Neuronal stem cell (in vitro differentiated cells): ENCODE measurements around the gene MALRD1.

ENCODE experiments used
- DNase-seq: peaks from one replicate; pipeline ENCODE4 v3.0.0-alpha.2; 2013; ENCODE audit warnings: low spot score
- H2AFZ ChIP-seq: one replicate; pipeline ENCODE4 v1.6.1; 2013; ENCODE audit warnings: mild to moderate bottlenecking, low read length, inconsistent platforms
- H2AK5ac ChIP-seq: 2 replicates; pipeline ENCODE4 v1.6.1; 2013; ENCODE audit warnings: low read depth, mild to moderate bottlenecking, inconsistent platforms, low read length, moderate library complexity, mixed read lengths
- H2BK120ac ChIP-seq: 2 replicates; pipeline ENCODE4 v1.6.1; 2013; ENCODE audit warnings: low read depth, mild to moderate bottlenecking, inconsistent platforms, low read length, moderate library complexity, mixed read lengths
- H2BK12ac ChIP-seq: one replicate; pipeline ENCODE4 v1.6.1; 2013; ENCODE audit warnings: low read length, inconsistent platforms
- H2BK15ac ChIP-seq: 2 replicates; pipeline ENCODE4 v1.6.1; 2013; ENCODE audit warnings: mild to moderate bottlenecking, low read length, inconsistent platforms, mixed read lengths
- H2BK5ac ChIP-seq: one replicate; pipeline ENCODE4 v1.6.1; 2013; ENCODE audit warnings: inconsistent platforms, mild to moderate bottlenecking, low read length, moderate library complexity
- H3K14ac ChIP-seq: one replicate; pipeline ENCODE4 v1.6.1; 2013; ENCODE audit warnings: low read length, inconsistent platforms
- H3K18ac ChIP-seq: 2 replicates; pipeline ENCODE4 v1.6.1; 2013; ENCODE audit warnings: low read length, inconsistent platforms
- H3K23ac ChIP-seq: 2 replicates; pipeline ENCODE4 v1.6.1; 2013; ENCODE audit warnings: low read depth, mild to moderate bottlenecking, mixed read lengths, low read length, inconsistent platforms; ENCODE audit not compliant: poor library complexity
- H3K27ac ChIP-seq: replicated peaks from 3 replicates; pipeline ENCODE4 v1.5.1; 2013; ENCODE audit warnings: low read length, inconsistent platforms
- H3K27me3 ChIP-seq, 3 experiments: 2 replicates each; pipeline ENCODE4 v1.6.1; 2013; ENCODE audit warnings: low read length in 3 of 3, mild to moderate bottlenecking in 2 of 3, inconsistent platforms in 1 of 3, low read depth in 1 of 3, mixed read lengths in 1 of 3, moderate library complexity in 1 of 3; ENCODE audit not compliant: control insufficient read depth in 3 of 3, insufficient read depth in 3 of 3
- H3K36me3 ChIP-seq, 2 donors: replicated peaks in 1 of 2; 2 replicates each; pipeline ENCODE4 v1.6.1; 2013; ENCODE audit warnings: low read length in 2 of 2; ENCODE audit not compliant: control insufficient read depth in 2 of 2, insufficient read depth in 2 of 2
- H3K4ac ChIP-seq: 2 replicates; pipeline ENCODE4 v1.6.1; 2013; ENCODE audit warnings: inconsistent platforms, mild to moderate bottlenecking, low read length, moderate library complexity
- H3K4me1 ChIP-seq, 2 donors: 1 replicate in 1 of 2; 2 replicates in 1 of 2; pipeline ENCODE4 v1.6.1; 2013; ENCODE audit warnings: low read length in 2 of 2, low read depth in 1 of 2; ENCODE audit not compliant: control insufficient read depth in 2 of 2, insufficient read depth in 1 of 2
- H3K4me2 ChIP-seq: one replicate; pipeline ENCODE4 v1.6.1; 2013; ENCODE audit warnings: mild to moderate bottlenecking, low read length, inconsistent platforms; ENCODE audit not compliant: insufficient read depth, poor library complexity, severe bottlenecking
- H3K4me3 ChIP-seq, 2 donors: 2 replicates each; pipeline ENCODE4 v1.5.1; 2013; ENCODE audit warnings: low read length in 2 of 2, mild to moderate bottlenecking in 2 of 2, inconsistent platforms in 1 of 2, moderate library complexity in 1 of 2
- H3K79me1 ChIP-seq: one replicate; pipeline ENCODE4 v1.6.1; 2013; ENCODE audit warnings: low read depth, mild to moderate bottlenecking, inconsistent platforms, low read length, moderate library complexity
- H3K9ac ChIP-seq: one replicate; pipeline ENCODE4 v1.6.1; 2013; ENCODE audit warnings: mild to moderate bottlenecking, low read depth, low read length, inconsistent platforms; ENCODE audit not compliant: poor library complexity
- H3K9me3 ChIP-seq, 2 donors: replicated peaks in 1 of 2; 2 replicates each; pipeline versions ENCODE3 to v1.6.1; 2013; ENCODE audit warnings: low read length in 2 of 2, mild to moderate bottlenecking in 2 of 2, inconsistent platforms in 1 of 2, low read depth in 1 of 2, mixed read lengths in 1 of 2, moderate library complexity in 1 of 2; ENCODE audit not compliant: control insufficient read depth in 2 of 2, insufficient read depth in 1 of 2
- H4K8ac ChIP-seq: one replicate; pipeline ENCODE4 v1.6.1; 2013; ENCODE audit warnings: low read depth, mild to moderate bottlenecking, inconsistent platforms, low read length, moderate library complexity
- H4K91ac ChIP-seq: one replicate; pipeline ENCODE4 v1.6.1; 2013; ENCODE audit warnings: low read length, low read depth, mild to moderate bottlenecking, inconsistent platforms; ENCODE audit not compliant: poor library complexity
- WGBS, 2 donors: extraction: QIAGEN DNeasy Blood & Tissue Kit; methylation state at CpG; one replicate each; pipeline ENCODE4 v1.1.7; 2013; ENCODE audit warnings: missing lambda C conversion rate in 2 of 2, mixed read lengths in 1 of 2; ENCODE audit not compliant: insufficient read length in 2 of 2, insufficient replicate concordance in 1 of 2; ENCODE audit errors: extremely low coverage in 2 of 2; 5-methylcytosine and 5-hydroxymethylcytosine counted together

The MALRD1 gene

DNA sequence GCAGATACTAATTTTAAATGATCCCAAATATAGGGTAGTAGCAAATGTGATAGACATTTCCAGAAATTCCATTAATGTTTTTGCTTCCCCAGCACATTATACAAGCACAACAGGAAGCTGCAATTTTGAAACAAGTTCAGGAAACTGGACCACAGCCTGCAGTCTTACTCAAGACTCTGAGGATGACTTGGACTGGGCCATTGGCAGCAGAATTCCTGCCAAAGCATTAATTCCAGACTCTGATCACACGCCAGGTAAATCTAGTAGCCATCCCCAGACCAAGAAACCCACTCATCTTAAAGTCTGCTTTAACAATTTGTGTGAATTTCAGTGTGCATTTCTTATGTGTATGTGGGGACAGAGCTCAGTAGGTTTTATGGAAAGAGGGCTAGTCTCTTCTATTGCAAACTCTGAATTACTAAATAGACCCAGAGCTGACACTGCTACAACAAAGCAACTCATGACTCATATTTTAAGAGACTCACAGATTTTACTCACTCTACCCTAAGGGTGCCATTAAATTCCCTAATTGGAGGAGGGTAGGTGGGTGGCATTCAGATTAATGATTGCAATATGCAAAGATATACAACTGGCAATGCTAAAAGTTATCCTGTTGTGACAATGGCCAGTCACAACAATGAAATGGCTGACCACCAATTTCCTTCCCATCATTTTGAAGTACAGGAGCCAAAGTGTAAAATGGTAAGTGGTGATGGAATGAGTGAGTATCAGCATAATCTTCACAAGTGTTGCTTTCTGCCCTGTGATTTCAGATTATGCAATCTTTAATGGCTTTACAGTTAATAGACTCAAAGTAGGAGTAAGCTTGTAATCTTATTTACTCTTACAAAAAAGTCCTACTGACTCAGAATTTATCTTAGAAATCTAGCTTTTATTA, 450.0 kb downstream of the MALRD1 start:
- WGBS, 2 donors, result no CpG with 5 or more reads among the region's 1 CpG
- peaks cover 0 to 2% of the 10 kb centered on the region in 2 donors for H3K36me3 ChIP-seq
- peaks cover 0 to 2% of the 10 kb centered on the region in 2 donors for H3K9me3 ChIP-seq
- H3K4me1 ChIP-seq, result no peaks in the 10 kb centered on the region
- H4K91ac ChIP-seq, result no peak overlapping the region
- H2AFZ ChIP-seq, result no peak overlapping the region
- no peak overlapping the region for H2AK5ac ChIP-seq
- H3K14ac ChIP-seq, result no peak overlapping the region
- H3K27ac ChIP-seq, result no peak overlapping the region
- H3K9ac ChIP-seq, result no peak overlapping the region
- no peaks in the 10 kb centered on the region for H3K27me3 ChIP-seq
- no peak overlapping the region for H2BK12ac ChIP-seq
- no peak overlapping the region for H3K23ac ChIP-seq
- H3K4me2 ChIP-seq, result no peak overlapping the region
- no peak for DNase-seq
- H4K8ac ChIP-seq, result no peak overlapping the region
- no peak overlapping the region for H3K4ac ChIP-seq
- no peak overlapping the region for H2BK120ac ChIP-seq
- H2BK15ac ChIP-seq, result no peak overlapping the region
- H2BK5ac ChIP-seq, result no peak overlapping the region
- H3K18ac ChIP-seq, result no peak overlapping the region
- no peak overlapping the region for H3K4me3 ChIP-seq
- no peaks in the 10 kb centered on the region for H3K79me1 ChIP-seq

DNA sequence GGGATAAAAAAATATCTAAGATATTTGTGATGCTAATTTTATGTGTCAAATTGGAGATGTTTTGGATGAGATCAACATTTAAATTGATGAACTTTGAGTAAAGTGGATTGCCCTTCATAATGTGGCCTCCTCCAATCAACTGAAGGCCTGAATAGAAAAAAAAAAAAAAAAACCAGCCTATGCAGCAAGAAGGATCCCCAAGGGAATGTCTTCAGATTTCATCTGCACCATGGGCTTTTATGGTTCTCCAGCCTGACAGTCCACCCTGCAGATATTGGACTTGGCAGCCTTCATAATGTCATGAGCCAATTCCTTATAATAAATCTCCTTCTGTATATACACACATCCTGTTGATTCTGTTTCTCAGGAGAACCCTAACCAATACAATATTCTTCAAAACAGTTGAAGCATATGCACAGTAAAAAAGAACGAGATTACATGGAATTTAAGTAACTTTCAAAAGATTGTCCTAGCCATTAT, 450.7 kb downstream of the MALRD1 start:
- H3K27ac ChIP-seq, result no peak overlapping the region
- H2BK12ac ChIP-seq, result no peak overlapping the region
- no peak overlapping the region for H2AK5ac ChIP-seq
- no peak overlapping the region for H2BK15ac ChIP-seq
- no CpG with 5 or more reads among the region's 1 CpG for WGBS, 2 donors
- DNase-seq, result no peak
- no peak overlapping the region for H3K23ac ChIP-seq
- no peak overlapping the region for H4K8ac ChIP-seq
- H2AFZ ChIP-seq, result no peak overlapping the region
- H3K27me3 ChIP-seq, result no peaks in the 10 kb centered on the region
- H3K4me3 ChIP-seq, result no peak overlapping the region
- H3K4me2 ChIP-seq, result no peak overlapping the region
- H3K9ac ChIP-seq, result no peak overlapping the region
- H2BK120ac ChIP-seq, result no peak overlapping the region
- H2BK5ac ChIP-seq, result no peak overlapping the region
- H3K36me3 ChIP-seq, result no peaks in the 10 kb centered on the region
- no peak overlapping the region for H4K91ac ChIP-seq
- H3K18ac ChIP-seq, result no peak overlapping the region
- no peak overlapping the region for H3K4ac ChIP-seq
- H3K14ac ChIP-seq, result no peak overlapping the region
- no peaks in the 10 kb centered on the region for H3K4me1 ChIP-seq
- no peaks in the 10 kb centered on the region for H3K79me1 ChIP-seq
- no peaks in the 10 kb centered on the region for H3K9me3 ChIP-seq

DNA sequence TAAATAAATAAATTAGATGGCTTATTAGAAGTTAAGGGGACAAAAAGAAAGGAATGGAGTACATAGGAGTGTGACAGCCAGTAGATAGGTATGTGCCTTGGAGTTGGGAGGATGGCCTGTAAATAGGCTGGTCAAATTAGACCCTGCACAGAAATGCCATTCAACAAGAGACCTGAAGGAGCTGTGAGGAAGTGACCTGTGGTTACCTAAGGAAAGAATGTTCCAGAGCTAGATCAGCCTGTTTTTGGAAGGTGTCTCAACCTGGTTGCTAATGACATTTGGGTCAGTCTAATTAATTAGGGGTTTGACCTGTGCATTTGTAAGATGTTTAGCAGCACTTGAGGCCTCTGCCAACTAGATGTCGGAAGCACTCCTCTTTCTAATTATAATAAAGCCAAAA, 452.4 kb downstream of the MALRD1 start:
- Histone ChIP-seq H3K27ac (no peak overlapping the region), H2BK120ac (no peak overlapping the region), H2AK5ac (no peak overlapping the region), H3K36me3 (no peaks in the 10 kb centered on the region), H3K23ac (no peak overlapping the region), H3K79me1 (no peaks in the 10 kb centered on the region), H3K27me3 (no peaks in the 10 kb centered on the region), H3K4me1 (no peaks in the 10 kb centered on the region), H3K4me2 (no peak overlapping the region), H3K18ac (no peak overlapping the region), H2AFZ (no peak overlapping the region), H3K9ac (no peak overlapping the region), H3K14ac (no peak overlapping the region), H4K91ac (no peak overlapping the region), H4K8ac (no peak overlapping the region), H2BK15ac (no peak overlapping the region), H2BK5ac (no peak overlapping the region), H2BK12ac (no peak overlapping the region), H3K4me3 (no peak overlapping the region), H3K4ac (no peak overlapping the region), H3K9me3 (no peaks in the 10 kb centered on the region)
- WGBS, 2 donors, result no CpG with 5 or more reads among the region's 1 CpG
- DNase-seq, result no peak
